ENCODE results near the gene PRUNE1.

GRCh38 chr1:151001602-151002001 lies 6.6 kb upstream of the PRUNE1 start:
- TF ChIP-seq YY1 (IDR thresholded peaks at IDR 0.05; ENCODE audit: insufficient read depth, insufficient read length) = no peak
- no peak for TF ChIP-seq ZNF274 (IDR thresholded peaks at IDR 0.05; ENCODE audit: low read depth, low read length)
